GM19324 (cell line): ENCODE data around the gene BASP1.

Experiments
- ATAC-seq: cut with Tn5 transposase; IDR thresholded peaks from one replicate; pipeline ENCODE4 v1.9.1; 2021; ENCODE audit warnings: mild to moderate bottlenecking, moderate library complexity; ENCODE audit not compliant: unreplicated experiment, low FRiP score

BASP1 gene

GRCh38 chr5:17221843-17222636, 4.6 kb downstream of the BASP1 start:
- no peak for ATAC-seq

GRCh38 chr5:17222664-17223063, 5.2 kb downstream of the BASP1 start:
- no peak for ATAC-seq

- no peak for ATAC-seq
Observed at GRCh38 chr5:17223367-17224185, 6.1 kb downstream of the BASP1 start.

GRCh38 chr5:17224858-17225511, 7.6 kb downstream of the BASP1 start:
- peak; percentile 57 for ATAC-seq

GRCh38 chr5:17225520-17225919, 8.1 kb downstream of the BASP1 start:
- no peak for ATAC-seq

GRCh38 chr5:17227868-17228267, 10.4 kb downstream of the BASP1 start:
- no peak for ATAC-seq

- ATAC-seq = peak; percentile 44
Observed at GRCh38 chr5:17228821-17229291, 11.4 kb downstream of the BASP1 start.

GRCh38 chr5:17229313-17229712, 11.9 kb downstream of the BASP1 start:
- peak; percentile 16 for ATAC-seq

- ATAC-seq = no peak
Observed at GRCh38 chr5:17230191-17230590, 12.8 kb downstream of the BASP1 start.

- no peak for ATAC-seq
Observed at GRCh38 chr5:17230808-17231525, 13.5 kb downstream of the BASP1 start.

- ATAC-seq = no peak
Observed at GRCh38 chr5:17232405-17232804, 15.0 kb downstream of the BASP1 start.

GRCh38 chr5:17233488-17233887, 16.1 kb downstream of the BASP1 start:
- no peak for ATAC-seq

- ATAC-seq = no peak
Observed at GRCh38 chr5:17234374-17234773, 16.9 kb downstream of the BASP1 start.

GRCh38 chr5:17235731-17236330, 18.4 kb downstream of the BASP1 start:
- no peak for ATAC-seq

- ATAC-seq = no peak
Observed at GRCh38 chr5:17238521-17239041, 21.1 kb downstream of the BASP1 start.

- ATAC-seq = no peak
Observed at GRCh38 chr5:17239953-17240352, 22.5 kb downstream of the BASP1 start.

GRCh38 chr5:17240487-17240886, 23.1 kb downstream of the BASP1 start:
- no peak for ATAC-seq

- ATAC-seq = no peak
Observed at GRCh38 chr5:17241635-17242034, 24.2 kb downstream of the BASP1 start.

- ATAC-seq = no peak
Observed at GRCh38 chr5:17243287-17244063, 26.0 kb downstream of the BASP1 start.
